ENCODE data around the gene TMEM161A. TPM values are rescaled to one million over a fixed set of nuclear protein-coding genes. Genes with fewer than 3 reads are reported as not detected.

Gene TMEM161A
- total and polyA plus RNA-seq, 9 of the 15 experiments (the other 6 are each of a cell fraction or from before 2014, with no cell fraction given): 0.63 to 92.3 (median 38.9) TPM

DNA sequence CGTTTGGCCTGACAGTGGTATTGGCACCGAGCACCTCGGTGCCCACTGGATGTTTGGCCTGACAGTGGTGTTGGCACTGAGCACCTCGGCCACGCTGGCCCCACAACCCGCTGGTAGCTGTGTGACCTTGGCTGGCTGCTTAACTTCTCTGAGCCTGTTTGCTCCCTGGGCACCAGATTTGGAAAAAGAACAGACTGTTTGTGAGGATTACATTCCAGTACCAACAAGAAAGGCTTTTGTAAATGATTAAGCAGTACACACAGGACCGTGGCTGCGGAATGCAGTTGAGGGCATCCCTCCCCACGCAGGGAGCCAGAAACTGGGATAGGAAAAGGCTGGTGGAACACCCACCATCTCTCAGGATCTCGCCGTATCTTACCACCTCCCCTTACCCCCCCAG, 42.6 kb downstream of the TMEM161A start:
- peaks cover 4% of the 10 kb centered on the region for H3K9me1 ChIP-seq (ENCODE audit: control insufficient read depth, insufficient read depth, low read length)
- FAIRE-seq (no peak), DNase-seq (ENCODE audit: extremely low read depth in 1 of 4, low spot score in 3 of 4) (no peak), ATAC-seq (no peak)
- no peak overlapping the region for H3K9ac ChIP-seq (ENCODE audit: insufficient read depth in 1 of 2, low read depth in 2 of 2, low read length in 2 of 2)
- BruUV-seq (replicated peaks): no TSS peak
- H3K27me3 ChIP-seq (ENCODE audit: control insufficient read depth in 2 of 2, insufficient read depth in 2 of 2, low read length in 2 of 2): no peaks in the 10 kb centered on the region
- H3K4me3 ChIP-seq: no peak overlapping the region
- intact Hi-C loops (cut with micrococcal nuclease): no loop called here
- H3K79me2 ChIP-seq (ENCODE audit: control insufficient read depth, insufficient read depth, low read length): no peaks in the 10 kb centered on the region
- POLR2A ChIA-PET: no interaction called here
- CTCF ChIA-PET (ENCODE audit: low intra/inter-chr PET ratio): no interaction called here
- no peaks in the 10 kb centered on the region for H4K20me1 ChIP-seq (replicated peaks; ENCODE audit: control insufficient read depth, insufficient read depth, low read length)
- peaks cover 0 to 12% of the 10 kb centered on the region in 2 experiments; a peak in 2 of 5 replicates for H3K4me1 ChIP-seq (replicated peaks in 1 of 2; ENCODE audit: control insufficient read depth in 2 of 2, insufficient read depth in 2 of 2, low read length in 2 of 2)
- no peak overlapping the region for H2AFZ ChIP-seq (ENCODE audit: low read depth, low read length)
- H3K36me3 ChIP-seq (ENCODE audit: control insufficient read depth, insufficient read depth, low read length): peaks cover 40% of the 10 kb centered on the region; the same call in 2 of the 3 replicates
- WGBS (ENCODE audit: insufficient coverage, low coverage, missing lambda C conversion rate): 93% methylated on average over 11 of the region's 11 CpGs
- TF ChIP-seq ZFP36 (IDR thresholded peaks at IDR 0.05; ENCODE audit: low read depth, low read length, partially characterized antibody) (peak; percentile 32), CBFB (CRISPR knock-in tag; IDR thresholded peaks at IDR 0.05) (no peak), ZNF143 (CRISPR knock-in tag; IDR thresholded peaks at IDR 0.05) (no peak), MAFG (tag; conservative IDR thresholded peaks at IDR 0.05) (no peak), NCOR1 (IDR thresholded peaks at IDR 0.05) (no peak), MCM3 (IDR thresholded peaks at IDR 0.05) (no peak)
- in situ Hi-C loops (cut with MboI): no loop called here
- no peaks in the 10 kb centered on the region for H3K9me3 ChIP-seq (replicated peaks; ENCODE audit: control insufficient read depth, insufficient read depth, low read depth, low read length)
- no peak overlapping the region for H3K4me2 ChIP-seq (ENCODE audit: insufficient read depth, low read length)
- H3K27ac ChIP-seq (ENCODE audit: extremely low read depth, low read depth, low read length): no peak overlapping the region

DNA sequence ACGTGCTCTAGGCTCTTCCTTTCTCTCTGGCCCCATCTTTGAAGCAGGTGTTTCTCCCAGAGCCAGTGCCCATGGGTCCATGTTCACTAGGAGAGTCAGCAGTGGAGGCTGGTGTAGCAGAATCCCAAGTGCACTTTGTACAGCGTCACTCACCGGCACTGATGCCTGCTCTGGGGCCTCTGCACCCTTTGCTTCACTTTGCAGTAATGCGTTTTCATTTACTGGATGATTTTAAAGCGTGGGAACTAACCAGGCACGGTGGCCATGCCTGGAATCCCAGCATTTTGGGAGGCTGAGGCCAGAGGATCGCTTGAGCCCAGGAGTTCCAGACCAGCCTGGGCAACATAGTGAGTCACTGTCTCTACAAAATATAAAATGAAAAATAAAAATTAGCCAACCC, 43.8 kb downstream of the TMEM161A start:
- Histone ChIP-seq H3K9ac (ENCODE audit: insufficient read depth in 1 of 2, low read depth in 2 of 2, low read length in 2 of 2) (peak overlapping the region in 1 of 2 experiments; percentile 31; a peak in 1 of 4 replicates), H3K27me3 (ENCODE audit: control insufficient read depth in 2 of 2, insufficient read depth in 2 of 2, low read length in 2 of 2) (no peaks in the 10 kb centered on the region), H3K4me2 (ENCODE audit: insufficient read depth, low read length) (no peak overlapping the region), H3K4me1 (replicated peaks in 1 of 2; ENCODE audit: control insufficient read depth in 2 of 2, insufficient read depth in 2 of 2, low read length in 2 of 2) (peaks cover 0 to 12% of the 10 kb centered on the region in 2 experiments; a peak in 2 of 5 replicates), H3K27ac (ENCODE audit: extremely low read depth, low read depth, low read length) (no peak overlapping the region), H3K4me3 (no peak overlapping the region), H4K20me1 (replicated peaks; ENCODE audit: control insufficient read depth, insufficient read depth, low read length) (no peaks in the 10 kb centered on the region), H2AFZ (ENCODE audit: low read depth, low read length) (no peak overlapping the region), H3K9me1 (ENCODE audit: control insufficient read depth, insufficient read depth, low read length) (peaks cover 4% of the 10 kb centered on the region), H3K79me2 (ENCODE audit: control insufficient read depth, insufficient read depth, low read length) (no peaks in the 10 kb centered on the region), H3K36me3 (ENCODE audit: control insufficient read depth, insufficient read depth, low read length) (peaks cover 40% of the 10 kb centered on the region; the same call in 2 of the 3 replicates), H3K9me3 (replicated peaks; ENCODE audit: control insufficient read depth, insufficient read depth, low read depth, low read length) (no peaks in the 10 kb centered on the region)
- FAIRE-seq (no peak), DNase-seq (ENCODE audit: extremely low read depth in 1 of 4, low spot score in 3 of 4) (no peak), ATAC-seq (no peak)
- no TSS peak for BruUV-seq (replicated peaks)
- ChIA-PET POLR2A (interaction anchor here (1.4 kb wide), 1 partner anchor 9 kb away, joined by 4 read pairs; no protein-coding TSS in a partner anchor), CTCF (ENCODE audit: low intra/inter-chr PET ratio) (no interaction called here)
- WGBS (ENCODE audit: insufficient coverage, low coverage, missing lambda C conversion rate): 82% methylated on average over 7 of the region's 7 CpGs
- intact Hi-C loops (cut with micrococcal nuclease): no loop called here
- in situ Hi-C loops (cut with MboI): no loop called here
- TF ChIP-seq ZNF79 (CRISPR knock-in tag; IDR thresholded peaks at IDR 0.05; ENCODE audit: low read depth) (no peak), HSF4 (CRISPR knock-in tag; IDR thresholded peaks at IDR 0.05; ENCODE audit: borderline replicate concordance) (no peak), TGIF2 (CRISPR knock-in tag; IDR thresholded peaks at IDR 0.05) (no peak), MAFG (tag; conservative IDR thresholded peaks at IDR 0.05) (no peak), NRF1 (conservative IDR thresholded peaks at IDR 0.05 in 1 of 2, IDR thresholded peaks at IDR 0.05 in 1 of 2) (no peak), ZSCAN29 (IDR thresholded peaks at IDR 0.05) (no peak), ZNF830 (CRISPR knock-in tag; IDR thresholded peaks at IDR 0.05) (no peak), KAT2B (IDR thresholded peaks at IDR 0.05; ENCODE audit: low read depth, low read length) (no peak), NEUROD1 (IDR thresholded peaks at IDR 0.05; ENCODE audit: borderline replicate concordance, low read depth, low read length, partially characterized antibody) (no peak), EGR1 (conservative IDR thresholded peaks at IDR 0.05) (no peak), FOXP1 (CRISPR knock-in tag; IDR thresholded peaks at IDR 0.05) (no peak)
- TF ChIP-seq, protein P1, sequence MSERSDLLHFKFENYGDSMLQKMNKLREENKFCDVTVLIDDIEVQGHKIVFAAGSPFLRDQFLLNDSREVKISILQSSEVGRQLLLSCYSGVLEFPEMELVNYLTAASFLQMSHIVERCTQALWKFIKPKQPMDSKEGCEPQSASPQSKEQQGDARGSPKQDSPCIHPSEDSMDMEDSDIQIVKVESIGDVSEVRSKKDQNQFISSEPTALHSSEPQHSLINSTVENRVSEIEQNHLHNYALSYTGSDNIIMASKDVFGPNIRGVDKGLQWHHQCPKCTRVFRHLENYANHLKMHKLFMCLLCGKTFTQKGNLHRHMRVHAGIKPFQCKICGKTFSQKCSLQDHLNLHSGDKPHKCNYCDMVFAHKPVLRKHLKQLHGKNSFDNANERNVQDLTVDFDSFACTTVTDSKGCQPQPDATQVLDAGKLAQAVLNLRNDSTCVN (CRISPR knock-in tag; IDR thresholded peaks at IDR 0.05): no peak
- TF ChIP-seq, protein P2, sequence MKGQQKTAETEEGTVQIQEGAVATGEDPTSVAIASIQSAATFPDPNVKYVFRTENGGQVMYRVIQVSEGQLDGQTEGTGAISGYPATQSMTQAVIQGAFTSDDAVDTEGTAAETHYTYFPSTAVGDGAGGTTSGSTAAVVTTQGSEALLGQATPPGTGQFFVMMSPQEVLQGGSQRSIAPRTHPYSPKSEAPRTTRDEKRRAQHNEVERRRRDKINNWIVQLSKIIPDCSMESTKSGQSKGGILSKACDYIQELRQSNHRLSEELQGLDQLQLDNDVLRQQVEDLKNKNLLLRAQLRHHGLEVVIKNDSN (CRISPR knock-in tag; IDR thresholded peaks at IDR 0.05): no peak
